Measurements from ENCODE around the gene SMCO3. TPM values are rescaled to one million over a fixed set of nuclear protein-coding genes. Genes with fewer than 3 reads are reported as not detected.

SMCO3 gene
- total and polyA plus RNA-seq, 2 of the 13 experiments (the other 11 are each of a cell fraction or from before 2014, with no cell fraction given): 0.29 to 0.42 TPM

- no peak for TF ChIP-seq TFAP4 (IDR thresholded peaks at IDR 0.05; ENCODE audit: borderline replicate concordance, low read depth)
- peak; percentile 93 for TF ChIP-seq KAT8 (CRISPR knock-in tag; IDR thresholded peaks at IDR 0.05)
- TF ChIP-seq ZBTB40 (IDR thresholded peaks at IDR 0.05): peak; percentile 58; the same call in 1 of the 2 replicates
- TF ChIP-seq ZBTB40 (CRISPR knock-in tag; IDR thresholded peaks at IDR 0.05): 0 out of 2 replicates have a peak, but pooled peaks have one; percentile 54
- no peak for TF ChIP-seq GRHL1 (CRISPR knock-in tag; conservative IDR thresholded peaks at IDR 0.05)
- TF ChIP-seq ATF3 (CRISPR knock-in tag; IDR thresholded peaks at IDR 0.05): no peak
- no peak for TF ChIP-seq MLLT10 (CRISPR knock-in tag; IDR thresholded peaks at IDR 0.05)
- no peak for TF ChIP-seq HDAC6 (IDR thresholded peaks at IDR 0.05; ENCODE audit: low read depth, low read length)
- TF ChIP-seq MIXL1 (CRISPR knock-in tag; IDR thresholded peaks at IDR 0.05): 0 out of 2 replicates have a peak, but pooled peaks have one; percentile 7
- no peak for TF ChIP-seq ZSCAN30 (CRISPR knock-in tag; IDR thresholded peaks at IDR 0.05)
- TF ChIP-seq ZNF414 (CRISPR knock-in tag; IDR thresholded peaks at IDR 0.05): no peak
- no peak for TF ChIP-seq ZNF446 (CRISPR knock-in tag; IDR thresholded peaks at IDR 0.05)
- TF ChIP-seq GABPA (IDR thresholded peaks at IDR 0.05; ENCODE audit: low read depth, low read length): peak; percentile 78
- TF ChIP-seq GABPA (CRISPR knock-in tag; IDR thresholded peaks at IDR 0.05; ENCODE audit: low read depth): peak; percentile 98
- TF ChIP-seq SOX5 (CRISPR knock-in tag; IDR thresholded peaks at IDR 0.05; ENCODE audit: borderline replicate concordance): peak; percentile 42; the same call in 1 of the 2 replicates
- no peak for TF ChIP-seq ZNF274 (CRISPR knock-in tag; IDR thresholded peaks at IDR 0.05)
- TF ChIP-seq ZNF598 (CRISPR knock-in tag; IDR thresholded peaks at IDR 0.05; ENCODE audit: borderline replicate concordance): peak; percentile 67; the same call in 1 of the 2 replicates
Measured at GRCh38 chr12:14803011-14803829, 10.8 kb downstream of the SMCO3 start, which contains the start of the genes C12orf60 and WBP11 (continued).
